Lower lobe of right lung (tissue), 2 donors: ENCODE data around the gene NKAIN2. TPM values are rescaled to one million over a fixed set of nuclear protein-coding genes. Genes with fewer than 3 reads are reported as not detected.

Experiments
- ATAC-seq, 2 donors: fragments of 200-7000 bp; cut with Tn5 transposase; one replicate each; pipeline ENCODE4 v1.9.1; 2020 to 2022; ENCODE audit warnings: mild to moderate bottlenecking in 2 of 2, moderate library complexity in 2 of 2
- DNase-seq: peaks from one replicate; pipeline ENCODE4 v3.0.0-alpha.2; 2020
- H3K27ac ChIP-seq: fragments of 200-600 bp; one replicate; pipeline ENCODE4 v1.8.0; 2022
- H3K27me3 ChIP-seq: fragments of 200-600 bp; one replicate; pipeline ENCODE4 v1.8.0; 2022; ENCODE audit warnings: low read depth
- H3K36me3 ChIP-seq: fragments of 200-600 bp; one replicate; pipeline ENCODE4 v1.8.0; 2022; ENCODE audit warnings: mild to moderate bottlenecking
- H3K4me1 ChIP-seq: fragments of 200-600 bp; one replicate; pipeline ENCODE4 v1.8.0; 2022
- H3K4me3 ChIP-seq: fragments of 200-600 bp; one replicate; pipeline ENCODE4 v1.8.0; 2022; ENCODE audit warnings: mild to moderate bottlenecking
- H3K9me3 ChIP-seq: fragments of 200-600 bp; one replicate; pipeline ENCODE4 v1.8.0; 2022
- intact Hi-C: fragments of 100-400 bp; cut with DNase I; formaldehyde crosslinking; loops from one replicate; pipeline ENCODE4 v1.11.0; 2022
- long read RNA-seq: library from polyadenylated mRNA; unstranded; transcript quantifications from one replicate; pipeline ENCODE4 v2.0.0, GENCODE V29; 2021
- total RNA-seq: library from RNA; stranded (reverse); fragmentation: NEBNext Ultra II Directional; extraction: Animal tissue kit (Norgen Biotek cat#: 25700); gene quantifications from one replicate; pipeline ENCODE4 v1.2.1, GENCODE V29; 2021
- TF ChIP-seq, protein P1 (sequence below): fragments of 200-600 bp; IDR thresholded peaks from one replicate; pipeline ENCODE4 v1.8.0; 2022; ENCODE audit warnings: antibody characterized with exemption, mild to moderate bottlenecking
- donor health status: DM: no; HTN: yes; CAD: no; lungs with severe emphysema.

NKAIN2 gene
- total RNA-seq = 0.12 TPM
- long read RNA-seq, partial matches to known transcripts = 0 of 1 reads
- long read RNA-seq, other reads (novel, unspliced or antisense) = 1 of 1 reads

DNA sequence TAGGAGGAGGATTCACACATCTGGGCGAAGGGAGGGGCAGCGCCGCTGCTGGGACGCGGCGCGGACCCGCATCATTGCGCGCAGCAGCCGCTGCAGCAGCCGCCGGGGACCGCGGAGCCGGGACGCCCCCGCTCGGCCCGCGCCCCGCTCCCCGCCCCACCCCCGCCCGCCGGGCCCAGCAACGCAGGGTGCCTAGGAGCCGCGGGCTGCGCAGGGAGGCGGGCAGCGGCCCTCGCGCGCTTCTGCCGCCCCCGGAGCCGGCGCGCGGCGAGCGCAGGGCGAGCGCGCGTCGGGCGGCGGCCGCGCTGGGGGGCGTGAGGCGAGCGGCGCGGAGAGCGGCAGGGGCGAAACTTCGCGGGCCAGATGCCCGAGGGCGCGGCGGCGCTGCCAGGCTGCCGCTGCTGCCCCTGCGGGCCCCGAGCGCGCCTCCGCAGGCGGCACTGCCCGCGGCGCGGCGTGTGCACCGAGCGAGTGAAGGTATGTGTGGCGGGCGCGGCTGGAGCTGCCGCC is at the start of gene NKAIN2:
Gene NKAIN2 (plus strand): TSS at position 362 of the 510 bp plus-strand sequence.
- TF ChIP-seq, protein P1, sequence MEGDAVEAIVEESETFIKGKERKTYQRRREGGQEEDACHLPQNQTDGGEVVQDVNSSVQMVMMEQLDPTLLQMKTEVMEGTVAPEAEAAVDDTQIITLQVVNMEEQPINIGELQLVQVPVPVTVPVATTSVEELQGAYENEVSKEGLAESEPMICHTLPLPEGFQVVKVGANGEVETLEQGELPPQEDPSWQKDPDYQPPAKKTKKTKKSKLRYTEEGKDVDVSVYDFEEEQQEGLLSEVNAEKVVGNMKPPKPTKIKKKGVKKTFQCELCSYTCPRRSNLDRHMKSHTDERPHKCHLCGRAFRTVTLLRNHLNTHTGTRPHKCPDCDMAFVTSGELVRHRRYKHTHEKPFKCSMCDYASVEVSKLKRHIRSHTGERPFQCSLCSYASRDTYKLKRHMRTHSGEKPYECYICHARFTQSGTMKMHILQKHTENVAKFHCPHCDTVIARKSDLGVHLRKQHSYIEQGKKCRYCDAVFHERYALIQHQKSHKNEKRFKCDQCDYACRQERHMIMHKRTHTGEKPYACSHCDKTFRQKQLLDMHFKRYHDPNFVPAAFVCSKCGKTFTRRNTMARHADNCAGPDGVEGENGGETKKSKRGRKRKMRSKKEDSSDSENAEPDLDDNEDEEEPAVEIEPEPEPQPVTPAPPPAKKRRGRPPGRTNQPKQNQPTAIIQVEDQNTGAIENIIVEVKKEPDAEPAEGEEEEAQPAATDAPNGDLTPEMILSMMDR = no peak
- peak within 1 kb of the TSS; percentile 50 for H3K4me3 ChIP-seq
- intact Hi-C loops = no loop called here
- no peak within 1 kb of the TSS for H3K27ac ChIP-seq
- DNase-seq (no peak), ATAC-seq (peak; percentile 42 to 44)
- peaks cover 44% of the 10 kb centered on the region for H3K27me3 ChIP-seq
- H3K9me3 ChIP-seq = no peaks in the 10 kb centered on the region
- no peaks in the 10 kb centered on the region for H3K36me3 ChIP-seq
- peaks cover 11% of the 10 kb centered on the region for H3K4me1 ChIP-seq

DNA sequence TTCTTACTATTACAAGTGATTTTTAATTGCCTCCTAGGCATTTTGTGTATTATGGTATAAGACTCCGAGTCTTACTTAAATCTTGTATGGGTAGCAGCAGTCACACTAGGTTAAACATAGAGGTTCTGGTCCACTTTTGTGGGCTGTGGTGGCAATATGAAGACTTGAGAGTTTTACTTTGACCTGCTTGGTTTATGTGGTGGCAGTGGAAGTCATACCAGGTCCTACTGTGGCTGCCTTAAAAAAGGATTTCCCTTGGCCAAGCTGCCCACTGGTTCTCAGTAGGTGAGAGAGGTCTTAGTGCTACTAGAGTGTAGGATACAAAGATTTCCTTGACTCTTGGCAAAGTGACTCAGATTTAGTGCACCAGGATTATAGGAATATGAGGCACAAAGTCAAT is 44.2 kb upstream of the NKAIN2 start:
- Histone ChIP-seq H3K27me3 (no peaks in the 10 kb centered on the region), H3K4me3 (no peak overlapping the region), H3K27ac (no peak overlapping the region), H3K36me3 (no peaks in the 10 kb centered on the region), H3K9me3 (no peaks in the 10 kb centered on the region), H3K4me1 (no peaks in the 10 kb centered on the region)
- TF ChIP-seq, protein P1 = no peak
- DNase-seq (no peak), ATAC-seq (no peak)
- intact Hi-C loops = no loop called here

DNA sequence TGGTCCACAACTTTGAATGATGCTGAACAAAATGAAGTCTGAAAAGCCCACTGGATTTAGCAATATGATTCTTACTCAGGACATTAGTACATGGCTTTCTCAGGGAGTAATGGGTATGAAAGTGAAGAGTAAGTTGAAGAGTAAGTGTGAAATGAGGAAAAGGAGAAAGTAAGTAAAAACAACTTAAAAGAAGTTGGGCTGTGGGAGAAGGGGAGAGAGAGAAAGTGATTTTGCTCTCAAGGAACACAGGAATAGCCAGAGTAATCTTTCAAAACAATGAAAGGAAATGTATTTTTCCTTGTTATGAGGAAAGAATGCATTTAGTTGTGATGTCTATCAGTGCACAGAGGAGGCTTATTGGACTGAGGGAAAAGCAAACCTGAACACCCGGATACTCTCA is 39.8 kb upstream of the NKAIN2 start:
- intact Hi-C loops = no loop called here
- Histone ChIP-seq H3K4me1 (no peaks in the 10 kb centered on the region), H3K9me3 (no peaks in the 10 kb centered on the region), H3K36me3 (no peaks in the 10 kb centered on the region), H3K4me3 (no peak overlapping the region), H3K27ac (no peak overlapping the region), H3K27me3 (no peaks in the 10 kb centered on the region)
- ATAC-seq (no peak), DNase-seq (no peak)
- TF ChIP-seq, protein P1 = no peak

DNA sequence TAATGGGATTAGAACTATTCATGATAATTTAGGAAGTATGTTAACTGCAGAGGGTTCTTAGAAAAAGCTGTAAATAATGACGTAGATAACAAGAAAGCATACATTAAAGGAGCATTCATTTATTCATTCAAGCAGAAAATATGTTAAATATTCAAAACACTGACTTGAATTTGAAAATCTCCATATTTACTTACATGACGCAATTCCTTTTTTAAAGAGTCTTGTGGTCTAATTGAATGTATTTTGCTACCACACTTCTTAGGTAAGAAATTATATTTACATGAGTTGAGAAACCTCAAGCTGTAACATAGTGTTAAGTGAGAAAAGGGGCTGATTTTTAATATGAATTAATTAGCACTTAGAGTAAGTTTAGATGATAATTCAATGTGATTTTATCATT is 38.9 kb upstream of the NKAIN2 start:
- ATAC-seq (no peak), DNase-seq (no peak)
- intact Hi-C loops = no loop called here

DNA sequence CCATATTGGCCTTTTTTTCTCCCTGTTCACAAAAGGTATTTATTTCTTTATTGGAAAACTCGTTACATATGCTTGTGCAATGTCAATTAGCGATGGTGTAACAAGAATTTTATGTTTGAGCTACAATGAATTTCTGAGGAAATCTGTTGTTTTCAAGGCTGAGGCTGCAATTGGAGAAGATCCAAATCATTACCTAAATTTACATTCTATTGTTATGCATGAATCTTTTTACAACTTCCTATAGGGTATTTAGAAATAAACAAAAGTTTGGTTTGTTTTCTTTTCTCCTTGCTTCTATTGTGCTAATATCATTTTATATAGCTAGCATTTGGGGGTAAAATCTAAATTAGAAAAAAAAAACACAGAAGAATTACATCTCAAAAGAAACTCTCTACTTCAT is 34.7 kb upstream of the NKAIN2 start:
- DNase-seq (no peak), ATAC-seq (no peak)
- intact Hi-C loops = no loop called here
- H3K36me3 ChIP-seq = no peaks in the 10 kb centered on the region
- no peaks in the 10 kb centered on the region for H3K27me3 ChIP-seq
- no peak overlapping the region for H3K4me3 ChIP-seq
- H3K27ac ChIP-seq = no peak overlapping the region
- H3K9me3 ChIP-seq = no peaks in the 10 kb centered on the region
- TF ChIP-seq, protein P1 = no peak
- H3K4me1 ChIP-seq = no peaks in the 10 kb centered on the region

More for the DNA sequence above, 38.9 kb upstream of the NKAIN2 start:
- Histone ChIP-seq H3K27me3 (no peaks in the 10 kb centered on the region), H3K4me3 (no peak overlapping the region), H3K4me1 (no peaks in the 10 kb centered on the region), H3K36me3 (no peaks in the 10 kb centered on the region), H3K27ac (no peak overlapping the region), H3K9me3 (no peaks in the 10 kb centered on the region)
- TF ChIP-seq, protein P1 = no peak

DNA sequence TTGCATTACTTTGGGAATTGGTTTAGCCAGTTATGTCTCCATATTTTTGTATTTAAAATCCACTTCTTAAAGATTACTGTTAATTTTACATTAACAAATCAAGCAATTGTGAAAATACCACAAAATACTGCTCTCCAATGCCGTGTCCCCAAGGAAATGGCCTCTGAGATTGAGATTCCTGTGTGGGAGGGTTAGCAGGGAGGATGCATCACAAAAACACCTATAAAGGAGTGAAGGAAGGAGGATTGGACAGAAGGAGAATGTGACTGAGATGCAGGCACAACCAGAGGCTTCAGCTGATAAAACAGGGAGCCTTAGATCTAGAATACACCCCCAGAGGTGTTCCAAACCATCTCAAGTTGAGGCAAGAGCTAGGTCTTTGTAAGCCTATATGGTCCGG is 34.2 kb upstream of the NKAIN2 start:
- TF ChIP-seq, protein P1 = no peak
- intact Hi-C loops = no loop called here

More for the DNA sequence above, 34.2 kb upstream of the NKAIN2 start:
- no peak overlapping the region for H3K4me3 ChIP-seq
- H3K27ac ChIP-seq = no peak overlapping the region
- no peaks in the 10 kb centered on the region for H3K9me3 ChIP-seq
- no peak for ATAC-seq
- no peaks in the 10 kb centered on the region for H3K36me3 ChIP-seq
- H3K27me3 ChIP-seq = no peaks in the 10 kb centered on the region
- no peaks in the 10 kb centered on the region for H3K4me1 ChIP-seq
- DNase-seq = no peak
